ENCODE results near the gene RICTOR. TPM values are rescaled to one million over a fixed set of nuclear protein-coding genes. Genes with fewer than 3 reads are reported as not detected.

The RICTOR gene
- total RNA-seq, 1 donor from 2014 or later, result 42.2 TPM

GRCh38 chr5:38935437-38935836 is 138.8 kb downstream of the RICTOR start:
- H3K27ac Mint-ChIP-seq, result no peak overlapping the region
- peaks cover 5% of the 10 kb centered on the region for H3K36me3 Mint-ChIP-seq (ENCODE audit: insufficient read depth)
- no peak for TF ChIP-seq CTCF (IDR thresholded peaks at IDR 0.05; ENCODE audit: unreplicated experiment)
- no peaks in the 10 kb centered on the region for H3K4me1 Mint-ChIP-seq (ENCODE audit: low read depth)
- H3K27me3 Mint-ChIP-seq, result no peaks in the 10 kb centered on the region
- no peak for DNase-seq (ENCODE audit: low spot score, unreplicated experiment)
- no peaks in the 10 kb centered on the region for H3K9me3 Mint-ChIP-seq (ENCODE audit: low read depth)
- no peak overlapping the region for H3K4me3 Mint-ChIP-seq (ENCODE audit: low read depth)

- Mint-ChIP-seq H3K27me3 (no peaks in the 10 kb centered on the region), H3K4me1 (ENCODE audit: low read depth) (no peaks in the 10 kb centered on the region), H3K4me3 (ENCODE audit: low read depth) (no peak overlapping the region), H3K27ac (peak overlapping the region; percentile 0), H3K36me3 (ENCODE audit: insufficient read depth) (peaks cover 3% of the 10 kb centered on the region), H3K9me3 (ENCODE audit: low read depth) (no peaks in the 10 kb centered on the region)
- no peak for TF ChIP-seq CTCF (IDR thresholded peaks at IDR 0.05; ENCODE audit: unreplicated experiment)
- DNase-seq (ENCODE audit: low spot score, unreplicated experiment), result no peak
Measured at GRCh38 chr5:38932854-38933408, 141.3 kb downstream of the RICTOR start.

GRCh38 chr5:38931731-38932130 is 142.5 kb downstream of the RICTOR start:
- Mint-ChIP-seq H3K9me3 (ENCODE audit: low read depth) (no peaks in the 10 kb centered on the region), H3K36me3 (ENCODE audit: insufficient read depth) (peaks cover 1% of the 10 kb centered on the region), H3K27me3 (no peaks in the 10 kb centered on the region), H3K4me1 (ENCODE audit: low read depth) (no peaks in the 10 kb centered on the region), H3K27ac (no peak overlapping the region), H3K4me3 (ENCODE audit: low read depth) (no peak overlapping the region)
- TF ChIP-seq CTCF (IDR thresholded peaks at IDR 0.05; ENCODE audit: unreplicated experiment), result no peak
- DNase-seq (ENCODE audit: low spot score, unreplicated experiment), result no peak

GRCh38 chr5:38929838-38930237 is 144.4 kb downstream of the RICTOR start:
- TF ChIP-seq CTCF (IDR thresholded peaks at IDR 0.05; ENCODE audit: unreplicated experiment), result no peak
- Mint-ChIP-seq H3K4me1 (ENCODE audit: low read depth) (no peaks in the 10 kb centered on the region), H3K4me3 (ENCODE audit: low read depth) (no peak overlapping the region), H3K27me3 (no peaks in the 10 kb centered on the region), H3K27ac (no peak overlapping the region), H3K9me3 (ENCODE audit: low read depth) (no peaks in the 10 kb centered on the region), H3K36me3 (ENCODE audit: insufficient read depth) (no peaks in the 10 kb centered on the region)
- DNase-seq (ENCODE audit: low spot score, unreplicated experiment), result no peak

- no peak for DNase-seq (ENCODE audit: low spot score, unreplicated experiment)
- Mint-ChIP-seq H3K36me3 (ENCODE audit: insufficient read depth) (no peaks in the 10 kb centered on the region), H3K4me3 (ENCODE audit: low read depth) (no peak overlapping the region), H3K27ac (no peak overlapping the region), H3K4me1 (ENCODE audit: low read depth) (no peaks in the 10 kb centered on the region), H3K9me3 (ENCODE audit: low read depth) (no peaks in the 10 kb centered on the region), H3K27me3 (no peaks in the 10 kb centered on the region)
- no peak for TF ChIP-seq CTCF (IDR thresholded peaks at IDR 0.05; ENCODE audit: unreplicated experiment)
Measured at GRCh38 chr5:38927470-38927869, 146.7 kb downstream of the RICTOR start.

Data from progenitor cell of endocrine pancreas (in vitro differentiated cells).